ENCODE results near the gene WIPF1.

The WIPF1 gene

GRCh38 chr2:174546519-174547506 is 50.8 kb downstream of the WIPF1 start:
- H2BK5ac ChIP-seq (ENCODE audit: low read length): no peak overlapping the region
- H3K56ac ChIP-seq (ENCODE audit: low read length): peak overlapping the region; percentile 51
- H3K79me1 ChIP-seq (ENCODE audit: low read length): no peaks in the 10 kb centered on the region
- no peak overlapping the region for H2BK15ac ChIP-seq (replicated peaks; ENCODE audit: low read depth)
- no peaks in the 10 kb centered on the region for H3K27me3 ChIP-seq (ENCODE audit: insufficient read depth, low read length, poor library complexity)
- no peak overlapping the region for H3K18ac ChIP-seq (ENCODE audit: low read length)
- no peak overlapping the region for H3K9ac ChIP-seq (ENCODE audit: low read length)
- no peak overlapping the region for H3K23ac ChIP-seq (ENCODE audit: low read length)
- no peaks in the 10 kb centered on the region for H3K36me3 ChIP-seq (ENCODE audit: control insufficient read depth, insufficient read depth, low read length)
- no peak overlapping the region for H3K4ac ChIP-seq (ENCODE audit: low read depth, low read length)
- H4K8ac ChIP-seq (ENCODE audit: low read depth, low read length): no peak overlapping the region
- no peaks in the 10 kb centered on the region for H3K4me1 ChIP-seq (ENCODE audit: control insufficient read depth, low read depth, low read length)
- WGBS (ENCODE audit: extremely low coverage, insufficient coverage, low lambda C conversion rate): no CpG with 5 or more reads among the region's 21 CpGs
- H3K79me2 ChIP-seq (ENCODE audit: control insufficient read depth, insufficient read depth, low read length): no peaks in the 10 kb centered on the region
- H3K4me2 ChIP-seq (ENCODE audit: low read length): no peak overlapping the region
- H2AK5ac ChIP-seq (ENCODE audit: low read length): no peak overlapping the region
- H3K27ac ChIP-seq (ENCODE audit: low read depth, low read length): no peak overlapping the region
- H4K5ac ChIP-seq (ENCODE audit: low read length): no peak overlapping the region
- DNase-seq: peak; percentile 90
- no peak overlapping the region for H3K4me3 ChIP-seq (ENCODE audit: low read length)
- no peak overlapping the region for H2BK120ac ChIP-seq (ENCODE audit: low read depth, low read length)

GRCh38 chr2:174545240-174545639 is 52.4 kb downstream of the WIPF1 start:
- Histone ChIP-seq H3K27me3 (ENCODE audit: insufficient read depth, low read length, poor library complexity) (no peaks in the 10 kb centered on the region), H3K27ac (ENCODE audit: low read depth, low read length) (no peak overlapping the region), H2BK5ac (ENCODE audit: low read length) (no peak overlapping the region), H3K4me1 (ENCODE audit: control insufficient read depth, low read depth, low read length) (no peaks in the 10 kb centered on the region), H2AK5ac (ENCODE audit: low read length) (no peak overlapping the region), H3K23ac (ENCODE audit: low read length) (no peak overlapping the region), H3K18ac (ENCODE audit: low read length) (no peak overlapping the region), H4K8ac (ENCODE audit: low read depth, low read length) (no peak overlapping the region), H4K5ac (ENCODE audit: low read length) (no peak overlapping the region), H3K4me2 (ENCODE audit: low read length) (no peak overlapping the region), H2BK15ac (replicated peaks; ENCODE audit: low read depth) (no peak overlapping the region), H3K56ac (ENCODE audit: low read length) (no peak overlapping the region), H2BK120ac (ENCODE audit: low read depth, low read length) (no peak overlapping the region), H3K79me2 (ENCODE audit: control insufficient read depth, insufficient read depth, low read length) (no peaks in the 10 kb centered on the region), H3K4ac (ENCODE audit: low read depth, low read length) (no peak overlapping the region), H3K9ac (ENCODE audit: low read length) (no peak overlapping the region), H3K4me3 (ENCODE audit: low read length) (no peak overlapping the region), H3K36me3 (ENCODE audit: control insufficient read depth, insufficient read depth, low read length) (no peaks in the 10 kb centered on the region), H3K79me1 (ENCODE audit: low read length) (no peaks in the 10 kb centered on the region)
- DNase-seq: no peak
- no CpG with 5 or more reads among the region's 3 CpGs for WGBS (ENCODE audit: extremely low coverage, insufficient coverage, low lambda C conversion rate)

- no peaks in the 10 kb centered on the region for H3K79me1 ChIP-seq (ENCODE audit: low read length)
- H3K36me3 ChIP-seq (ENCODE audit: control insufficient read depth, insufficient read depth, low read length): no peaks in the 10 kb centered on the region
- no peak overlapping the region for H2BK5ac ChIP-seq (ENCODE audit: low read length)
- H3K9ac ChIP-seq (ENCODE audit: low read length): no peak overlapping the region
- no CpG with 5 or more reads among the region's 5 CpGs for WGBS (ENCODE audit: extremely low coverage, insufficient coverage, low lambda C conversion rate)
- no peaks in the 10 kb centered on the region for H3K27me3 ChIP-seq (ENCODE audit: insufficient read depth, low read length, poor library complexity)
- no peak overlapping the region for H3K4ac ChIP-seq (ENCODE audit: low read depth, low read length)
- H3K4me1 ChIP-seq (ENCODE audit: control insufficient read depth, low read depth, low read length): no peaks in the 10 kb centered on the region
- H3K23ac ChIP-seq (ENCODE audit: low read length): no peak overlapping the region
- no peak overlapping the region for H3K4me2 ChIP-seq (ENCODE audit: low read length)
- H3K79me2 ChIP-seq (ENCODE audit: control insufficient read depth, insufficient read depth, low read length): no peaks in the 10 kb centered on the region
- H2AK5ac ChIP-seq (ENCODE audit: low read length): no peak overlapping the region
- no peak overlapping the region for H3K56ac ChIP-seq (ENCODE audit: low read length)
- no peak overlapping the region for H2BK120ac ChIP-seq (ENCODE audit: low read depth, low read length)
- H3K27ac ChIP-seq (ENCODE audit: low read depth, low read length): no peak overlapping the region
- no peak overlapping the region for H3K4me3 ChIP-seq (ENCODE audit: low read length)
- no peak for DNase-seq
- H4K8ac ChIP-seq (ENCODE audit: low read depth, low read length): no peak overlapping the region
- H3K18ac ChIP-seq (ENCODE audit: low read length): no peak overlapping the region
- no peak overlapping the region for H2BK15ac ChIP-seq (replicated peaks; ENCODE audit: low read depth)
- H4K5ac ChIP-seq (ENCODE audit: low read length): no peak overlapping the region
Measured at GRCh38 chr2:174544802-174545201, 52.8 kb downstream of the WIPF1 start.

GRCh38 chr2:174544156-174544555 is 53.4 kb downstream of the WIPF1 start:
- no peak overlapping the region for H4K8ac ChIP-seq (ENCODE audit: low read depth, low read length)
- WGBS (ENCODE audit: extremely low coverage, insufficient coverage, low lambda C conversion rate): no CpG with 5 or more reads among the region's 3 CpGs
- H3K36me3 ChIP-seq (ENCODE audit: control insufficient read depth, insufficient read depth, low read length): no peaks in the 10 kb centered on the region
- no peak overlapping the region for H3K4me3 ChIP-seq (ENCODE audit: low read length)
- H2BK5ac ChIP-seq (ENCODE audit: low read length): no peak overlapping the region
- H3K79me2 ChIP-seq (ENCODE audit: control insufficient read depth, insufficient read depth, low read length): no peaks in the 10 kb centered on the region
- H3K23ac ChIP-seq (ENCODE audit: low read length): no peak overlapping the region
- no peak overlapping the region for H3K18ac ChIP-seq (ENCODE audit: low read length)
- no peak overlapping the region for H3K56ac ChIP-seq (ENCODE audit: low read length)
- H3K27ac ChIP-seq (ENCODE audit: low read depth, low read length): no peak overlapping the region
- DNase-seq: no peak
- H3K79me1 ChIP-seq (ENCODE audit: low read length): no peaks in the 10 kb centered on the region
- H2BK120ac ChIP-seq (ENCODE audit: low read depth, low read length): no peak overlapping the region
- H3K4me1 ChIP-seq (ENCODE audit: control insufficient read depth, low read depth, low read length): no peaks in the 10 kb centered on the region
- no peak overlapping the region for H2AK5ac ChIP-seq (ENCODE audit: low read length)
- H2BK15ac ChIP-seq (replicated peaks; ENCODE audit: low read depth): no peak overlapping the region
- H3K27me3 ChIP-seq (ENCODE audit: insufficient read depth, low read length, poor library complexity): no peaks in the 10 kb centered on the region
- H3K4ac ChIP-seq (ENCODE audit: low read depth, low read length): no peak overlapping the region
- H3K4me2 ChIP-seq (ENCODE audit: low read length): no peak overlapping the region
- H3K9ac ChIP-seq (ENCODE audit: low read length): no peak overlapping the region
- no peak overlapping the region for H4K5ac ChIP-seq (ENCODE audit: low read length)

- H2AK5ac ChIP-seq (ENCODE audit: low read length): no peak overlapping the region
- no peaks in the 10 kb centered on the region for H3K36me3 ChIP-seq (ENCODE audit: control insufficient read depth, insufficient read depth, low read length)
- no peak overlapping the region for H2BK120ac ChIP-seq (ENCODE audit: low read depth, low read length)
- H3K4me2 ChIP-seq (ENCODE audit: low read length): no peak overlapping the region
- no peak overlapping the region for H4K5ac ChIP-seq (ENCODE audit: low read length)
- H3K4ac ChIP-seq (ENCODE audit: low read depth, low read length): no peak overlapping the region
- H3K56ac ChIP-seq (ENCODE audit: low read length): no peak overlapping the region
- no peak overlapping the region for H2BK5ac ChIP-seq (ENCODE audit: low read length)
- no peak overlapping the region for H3K4me3 ChIP-seq (ENCODE audit: low read length)
- no peak overlapping the region for H4K8ac ChIP-seq (ENCODE audit: low read depth, low read length)
- no peak overlapping the region for H3K9ac ChIP-seq (ENCODE audit: low read length)
- no peak overlapping the region for H2BK15ac ChIP-seq (replicated peaks; ENCODE audit: low read depth)
- H3K4me1 ChIP-seq (ENCODE audit: control insufficient read depth, low read depth, low read length): no peaks in the 10 kb centered on the region
- DNase-seq: no peak
- no peak overlapping the region for H3K27ac ChIP-seq (ENCODE audit: low read depth, low read length)
- H3K79me1 ChIP-seq (ENCODE audit: low read length): no peaks in the 10 kb centered on the region
- no CpG with 5 or more reads among the region's 5 CpGs for WGBS (ENCODE audit: extremely low coverage, insufficient coverage, low lambda C conversion rate)
- H3K18ac ChIP-seq (ENCODE audit: low read length): no peak overlapping the region
- H3K23ac ChIP-seq (ENCODE audit: low read length): no peak overlapping the region
- H3K79me2 ChIP-seq (ENCODE audit: control insufficient read depth, insufficient read depth, low read length): no peaks in the 10 kb centered on the region
- H3K27me3 ChIP-seq (ENCODE audit: insufficient read depth, low read length, poor library complexity): no peaks in the 10 kb centered on the region
Measured at GRCh38 chr2:174540893-174541292, 56.7 kb downstream of the WIPF1 start.

Data from mesendoderm (in vitro differentiated cells).